ENCODE data around the gene CDC42BPA.
"Not testable (repeated sequence)": the region's sequence is repeated elsewhere in the genome, so short reads cannot be mapped to it uniquely, and the experiment has no call there.

The CDC42BPA gene

GRCh38 chr1:227343727-227344551 is 25.6 kb upstream of the CDC42BPA start:
- H3K4me3 Mint-ChIP-seq = no peak overlapping the region
- H3K36me3 Mint-ChIP-seq = no peaks in the 10 kb centered on the region
- no peak overlapping the region for H3K27ac Mint-ChIP-seq
- no peaks in the 10 kb centered on the region for H3K9me3 Mint-ChIP-seq
- DNase-seq (ENCODE audit: low spot score in 2 of 2) (no peak), ATAC-seq (no peak)
- H3K4me1 Mint-ChIP-seq = no peaks in the 10 kb centered on the region

GRCh38 chr1:227343206-227343605 is 24.9 kb upstream of the CDC42BPA start:
- DNase-seq (ENCODE audit: low spot score in 2 of 2) (no peak), ATAC-seq (no peak)
- Mint-ChIP-seq H3K4me3 (no peak overlapping the region), H3K9me3 (no peaks in the 10 kb centered on the region), H3K27ac (no peak overlapping the region), H3K36me3 (no peaks in the 10 kb centered on the region), H3K4me1 (no peaks in the 10 kb centered on the region)

DNA sequence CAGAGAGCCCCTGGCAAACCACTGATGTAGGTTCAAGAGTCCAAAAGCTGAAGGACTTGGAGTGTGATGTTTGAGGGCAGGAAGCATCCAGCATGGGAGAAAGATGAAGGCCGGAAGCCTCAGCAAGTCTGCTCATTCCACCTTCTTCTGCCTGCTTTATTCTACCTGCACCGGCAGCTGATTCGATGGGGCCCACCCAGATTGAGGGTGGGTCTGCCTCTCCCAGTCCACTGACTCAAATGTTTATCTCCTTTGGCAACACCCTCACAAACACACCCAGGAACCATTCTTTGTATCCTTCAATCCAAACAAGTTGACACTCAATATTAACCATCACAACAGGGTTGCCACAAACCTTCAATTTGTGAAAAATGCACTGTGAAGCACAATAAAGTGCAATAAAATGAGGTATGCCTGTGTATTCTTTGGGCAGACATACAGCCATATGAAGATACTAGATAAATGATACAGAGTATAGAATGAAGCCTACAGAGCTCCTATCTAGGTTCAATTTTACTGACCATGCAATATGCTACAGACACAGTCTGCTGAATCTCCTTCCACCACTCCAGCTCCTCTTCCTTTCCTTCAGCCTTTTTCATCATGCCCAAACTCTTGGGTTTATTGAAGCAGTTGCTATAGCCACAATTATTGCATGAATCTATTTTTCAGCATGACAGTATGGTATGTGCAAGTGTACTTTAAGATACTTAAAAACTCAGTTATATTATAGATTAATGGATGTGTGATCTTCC is 24.0 kb upstream of the CDC42BPA start:
- Mint-ChIP-seq H3K27ac (no peak overlapping the region), H3K9me3 (no peaks in the 10 kb centered on the region), H3K4me1 (no peaks in the 10 kb centered on the region), H3K4me3 (no peak overlapping the region), H3K36me3 (no peaks in the 10 kb centered on the region)
- DNase-seq (ENCODE audit: low spot score in 2 of 2) = no peak
- ATAC-seq = no peak

DNA sequence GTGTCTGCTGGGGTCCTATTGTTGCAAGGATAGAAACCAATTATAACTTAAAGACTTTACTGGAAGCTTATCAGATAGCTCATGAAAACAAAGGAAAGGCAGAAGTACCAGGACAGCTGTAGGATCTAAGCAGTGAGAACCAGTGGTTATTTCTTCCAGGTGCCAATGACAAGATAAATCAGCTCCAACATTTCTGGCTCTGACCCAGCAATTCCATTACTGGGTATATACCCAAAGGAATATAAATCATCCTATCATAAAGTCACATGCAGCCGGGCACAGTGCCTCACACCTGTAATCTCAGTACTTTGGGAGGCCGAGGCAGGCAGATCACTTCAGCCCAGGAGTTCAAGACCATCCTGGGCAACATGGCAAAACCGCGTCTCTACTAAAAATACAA is 17.8 kb upstream of the CDC42BPA start:
- DNase-seq (ENCODE audit: low spot score in 2 of 2) = peak in 1 of 2 donors; percentile 23
- H3K9me3 Mint-ChIP-seq, H3K4me1 Mint-ChIP-seq, ATAC-seq, H3K4me3 Mint-ChIP-seq, H3K27ac Mint-ChIP-seq, H3K36me3 Mint-ChIP-seq: not testable (repeated sequence)

- H3K9me3 Mint-ChIP-seq = peaks cover 3% of the 10 kb centered on the region
- H3K4me3 Mint-ChIP-seq = no peak overlapping the region
- peak in 1 of 2 donors; percentile 38 for DNase-seq (ENCODE audit: low spot score in 2 of 2)
- H3K36me3 Mint-ChIP-seq = no peaks in the 10 kb centered on the region
- H3K27ac Mint-ChIP-seq = no peak overlapping the region
- no peak for ATAC-seq
- no peaks in the 10 kb centered on the region for H3K4me1 Mint-ChIP-seq
Measured at GRCh38 chr1:227335242-227336020, 17.1 kb upstream of the CDC42BPA start.

DNA sequence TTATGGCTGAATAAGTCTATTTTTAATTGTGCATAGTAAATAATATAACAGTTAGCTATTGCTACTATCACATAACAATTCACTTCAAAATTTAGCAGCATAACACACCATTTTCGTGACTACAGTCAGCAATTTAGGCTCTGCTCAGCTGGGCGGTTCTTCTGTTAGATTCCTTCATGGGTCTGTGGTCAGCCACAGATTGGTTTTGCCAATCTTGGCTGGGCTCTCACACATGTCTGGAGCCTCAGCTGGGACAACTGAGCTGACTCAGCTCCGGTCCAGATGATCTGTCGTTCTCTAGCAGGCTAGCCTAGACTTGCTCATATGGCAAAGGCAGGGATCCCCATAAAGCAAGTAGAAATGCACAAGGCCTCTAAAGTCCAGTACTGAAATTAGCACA is 15.1 kb upstream of the CDC42BPA start:
- no peak for ATAC-seq
- Mint-ChIP-seq H3K4me1 (no peaks in the 10 kb centered on the region), H3K27ac (no peak overlapping the region), H3K9me3 (peaks cover 3% of the 10 kb centered on the region), H3K4me3 (no peak overlapping the region), H3K36me3 (no peaks in the 10 kb centered on the region)
- DNase-seq (ENCODE audit: low spot score in 2 of 2) = peak in 1 of 2 donors; percentile 8

DNA sequence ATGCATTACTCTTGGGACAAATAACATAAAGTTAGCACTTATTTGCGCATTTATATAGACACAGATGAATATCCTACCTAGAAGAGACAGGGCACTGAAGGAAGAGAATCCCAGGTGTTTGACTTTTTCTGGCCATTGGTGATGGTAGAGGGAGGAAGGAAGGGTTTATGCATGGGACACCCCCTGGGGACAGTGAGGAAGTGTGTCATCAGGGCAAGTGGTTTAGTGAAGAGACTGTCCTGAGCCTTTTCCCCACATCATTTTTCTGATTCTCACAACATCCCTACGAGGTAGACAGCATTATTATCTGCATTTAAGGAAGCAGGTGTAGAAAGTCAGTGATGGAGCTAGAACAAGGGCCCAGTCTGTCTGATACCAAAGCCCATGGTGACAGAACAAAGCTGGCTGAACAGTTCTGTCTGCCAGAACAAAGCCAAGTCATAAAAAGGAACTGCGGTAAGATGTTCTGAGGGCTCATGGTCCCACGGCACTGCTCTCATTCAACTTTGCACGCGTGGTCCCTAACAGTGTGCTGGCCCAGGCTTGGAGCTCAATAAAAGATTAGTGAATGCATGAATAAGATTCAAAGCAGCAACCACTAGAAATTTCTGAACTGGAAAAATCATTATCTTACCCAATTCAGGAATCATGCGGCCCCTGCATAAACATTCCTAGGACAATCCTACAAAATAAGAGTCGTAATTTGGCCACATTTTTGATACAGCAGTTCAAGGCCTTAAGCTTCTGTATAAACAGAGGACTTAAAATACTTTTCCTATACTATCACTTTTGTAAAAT is 12.2 kb upstream of the CDC42BPA start:
- Mint-ChIP-seq H3K9me3 (peaks cover 3% of the 10 kb centered on the region), H3K4me3 (no peak overlapping the region), H3K36me3 (no peaks in the 10 kb centered on the region), H3K27ac (no peak overlapping the region), H3K4me1 (no peaks in the 10 kb centered on the region)
- ATAC-seq (no peak), DNase-seq (ENCODE audit: low spot score in 2 of 2) (no peak)

- no peak overlapping the region for H3K4me3 Mint-ChIP-seq
Measured at GRCh38 chr1:227328405-227329019, 10.2 kb upstream of the CDC42BPA start.

DNA sequence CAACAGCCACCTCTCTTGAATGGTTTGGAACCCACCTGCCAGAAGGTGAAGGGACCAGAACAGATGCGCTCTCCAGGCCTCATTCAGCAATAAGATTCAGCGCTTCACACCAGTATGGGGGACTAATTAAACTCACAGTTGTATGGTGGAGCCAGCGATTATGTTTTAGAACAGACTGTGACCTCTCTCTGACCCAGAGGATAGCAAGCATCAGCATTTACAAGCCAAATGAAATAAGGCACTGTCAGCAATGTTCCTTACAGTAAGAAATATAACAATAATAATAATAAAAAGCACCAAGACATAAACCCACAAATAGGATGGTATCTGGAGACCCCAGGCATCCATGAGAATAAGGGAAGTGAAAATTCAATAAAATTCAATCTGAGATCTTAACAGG is 6.9 kb upstream of the CDC42BPA start:
- Mint-ChIP-seq H3K4me1 (no peaks in the 10 kb centered on the region), H3K4me3 (no peak overlapping the region), H3K27ac (no peak overlapping the region), H3K9me3 (peaks cover 4% of the 10 kb centered on the region), H3K36me3 (no peaks in the 10 kb centered on the region)
- DNase-seq (ENCODE audit: low spot score in 2 of 2) = no peak
- no peak for ATAC-seq

More at GRCh38 chr1:227328405-227329019, 10.2 kb upstream of the CDC42BPA start:
- ATAC-seq (no peak), DNase-seq (ENCODE audit: low spot score in 2 of 2) (no peak)
- Mint-ChIP-seq H3K27ac (no peak overlapping the region), H3K9me3 (peaks cover 4% of the 10 kb centered on the region), H3K4me1 (no peaks in the 10 kb centered on the region), H3K36me3 (no peaks in the 10 kb centered on the region)

GRCh38 chr1:227323967-227324268 is 5.6 kb upstream of the CDC42BPA start:
- no peak for DNase-seq (ENCODE audit: low spot score in 2 of 2)
- peaks cover 4% of the 10 kb centered on the region for H3K9me3 Mint-ChIP-seq

GRCh38 chr1:227323171-227323966 is 5.1 kb upstream of the CDC42BPA start:
- Mint-ChIP-seq H3K36me3 (no peaks in the 10 kb centered on the region), H3K27ac (no peak overlapping the region), H3K9me3 (peaks cover 4% of the 10 kb centered on the region), H3K4me3 (no peak overlapping the region), H3K4me1 (no peaks in the 10 kb centered on the region)
- DNase-seq (ENCODE audit: low spot score in 2 of 2) (no peak), ATAC-seq (no peak)

More at GRCh38 chr1:227323967-227324268, 5.6 kb upstream of the CDC42BPA start:
- Mint-ChIP-seq H3K27ac (no peak overlapping the region), H3K4me1 (no peaks in the 10 kb centered on the region), H3K36me3 (no peaks in the 10 kb centered on the region), H3K4me3 (no peak overlapping the region)
- ATAC-seq = no peak

DNA sequence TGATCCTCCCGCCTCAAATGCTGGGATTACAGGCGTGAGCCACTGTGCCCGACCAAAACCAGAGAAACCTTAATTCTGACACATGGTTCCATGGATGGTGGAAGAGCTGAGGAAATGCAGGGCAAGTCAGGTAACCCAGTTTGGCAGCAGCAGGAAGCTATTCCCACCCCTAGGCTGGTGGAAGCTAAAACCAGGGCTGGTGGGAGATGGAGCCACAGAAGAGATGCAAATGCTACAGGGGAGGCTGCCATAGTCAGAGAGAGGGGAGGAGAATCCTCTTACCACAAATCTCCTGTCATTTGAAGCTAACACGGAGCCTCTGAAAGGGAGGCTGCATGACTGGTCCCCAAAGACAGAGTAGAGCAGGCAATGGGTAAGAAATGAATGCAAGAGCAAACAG is 4.1 kb upstream of the CDC42BPA start:
- H3K36me3 Mint-ChIP-seq = no peaks in the 10 kb centered on the region
- no peak overlapping the region for H3K4me3 Mint-ChIP-seq
- no peak overlapping the region for H3K27ac Mint-ChIP-seq
- H3K9me3 Mint-ChIP-seq = peaks cover 4% of the 10 kb centered on the region
- no peaks in the 10 kb centered on the region for H3K4me1 Mint-ChIP-seq
- no peak for DNase-seq (ENCODE audit: low spot score in 2 of 2)
- no peak for ATAC-seq

GRCh38 chr1:227321035-227321434 is 2.7 kb upstream of the CDC42BPA start:
- Mint-ChIP-seq H3K36me3 (no peaks in the 10 kb centered on the region), H3K9me3 (peaks cover 4% of the 10 kb centered on the region), H3K4me3 (no peak overlapping the region), H3K27ac (no peak overlapping the region), H3K4me1 (no peaks in the 10 kb centered on the region)
- DNase-seq (ENCODE audit: low spot score in 2 of 2) (no peak), ATAC-seq (no peak)

DNA sequence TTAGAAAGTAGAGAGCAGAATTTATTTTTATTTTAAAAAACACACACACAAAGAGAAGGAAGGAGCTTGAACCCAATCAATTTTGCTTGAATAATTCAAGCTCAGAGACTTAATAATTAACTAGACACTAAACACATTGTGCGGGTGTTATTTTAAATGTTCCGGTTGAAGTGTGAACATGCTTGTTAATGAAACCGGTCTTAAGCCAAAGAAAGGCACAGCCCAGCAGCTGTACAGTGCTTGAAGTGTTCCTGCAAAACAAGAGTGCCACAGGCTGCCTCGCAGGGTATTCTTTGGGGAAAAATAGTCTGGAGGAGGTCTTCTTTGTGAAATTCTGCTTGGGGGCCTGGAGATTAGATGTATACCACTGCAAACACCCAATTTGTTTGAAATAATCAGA is 2.2 kb upstream of the CDC42BPA start:
- H3K4me1 Mint-ChIP-seq = no peaks in the 10 kb centered on the region
- DNase-seq (ENCODE audit: low spot score in 2 of 2) (no peak), ATAC-seq (no peak)
- no peak overlapping the region for H3K4me3 Mint-ChIP-seq
- no peaks in the 10 kb centered on the region for H3K36me3 Mint-ChIP-seq
- H3K27ac Mint-ChIP-seq = no peak overlapping the region
- H3K9me3 Mint-ChIP-seq = peaks cover 4% of the 10 kb centered on the region
